ENCODE measurements around the gene OXTR. TPM values are rescaled to one million over a fixed set of nuclear protein-coding genes. Genes with fewer than 3 reads are reported as not detected.

The OXTR gene
- total RNA-seq, 2 donors from 2014 or later: 1.6 to 3.5 TPM

GRCh38 chr3:8734908-8735307 lies 34.5 kb downstream of the OXTR start:
- no peak overlapping the region for H3K4me3 ChIP-seq
- H3K4me1 ChIP-seq (replicated peaks): no peaks in the 10 kb centered on the region
- H3K27ac ChIP-seq: no peak overlapping the region
- no peaks in the 10 kb centered on the region for H3K36me3 ChIP-seq
- H3K27me3 ChIP-seq (replicated peaks; ENCODE audit: insufficient read depth): no peaks in the 10 kb centered on the region
- TF ChIP-seq POLR2AphosphoS5 (IDR thresholded peaks at IDR 0.05): no peak
- no peak for TF ChIP-seq POLR2A (IDR thresholded peaks at IDR 0.05)
- intact Hi-C loops (cut with DNase I): no loop called here
- WGBS: 97% methylated on average over 1 of the region's 1 CpG
- DNase-seq (ENCODE audit: low spot score): no peak
- no peaks in the 10 kb centered on the region for H3K9me3 ChIP-seq

DNA sequence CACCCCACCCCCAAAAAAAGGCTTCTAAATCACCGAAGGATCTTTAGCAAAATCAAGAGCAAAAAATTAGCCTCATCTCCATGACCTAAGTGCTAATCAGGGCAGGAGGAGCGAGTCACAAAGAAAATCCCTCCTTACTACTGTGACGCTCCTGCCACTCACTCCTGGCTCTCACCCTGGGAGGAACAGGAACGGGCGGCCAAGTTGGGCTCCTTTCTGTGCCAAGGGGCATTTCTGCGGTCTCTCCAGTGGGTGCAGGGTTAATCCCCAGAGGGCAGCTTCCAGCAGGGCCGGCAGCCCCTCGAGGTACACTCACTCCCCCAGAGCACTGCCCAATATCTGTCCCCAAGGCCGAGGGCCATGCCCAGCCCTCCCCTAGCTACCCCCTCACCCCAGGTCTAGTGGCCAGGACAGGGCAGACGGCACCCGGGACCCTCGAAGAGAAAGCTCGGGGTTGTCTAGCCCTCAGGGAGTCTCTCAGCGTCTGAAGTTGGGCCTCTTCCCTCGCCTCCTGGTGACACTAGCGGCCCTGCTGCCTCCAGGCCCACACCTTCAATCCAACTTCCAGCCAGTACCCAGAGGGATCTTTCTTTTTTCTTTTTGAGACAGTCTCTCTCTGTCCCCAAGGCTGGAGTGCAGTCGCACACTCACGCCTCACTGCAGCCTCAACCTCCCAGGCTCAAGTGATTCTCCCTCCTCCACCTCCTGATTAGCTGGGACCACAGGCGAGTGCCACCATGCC lies 35.1 kb downstream of the OXTR start:
- 87% methylated on average over 19 of the region's 19 CpGs for WGBS
- intact Hi-C loops (cut with DNase I): no loop called here
- H3K4me1 ChIP-seq (replicated peaks): no peaks in the 10 kb centered on the region
- H3K27ac ChIP-seq: no peak overlapping the region
- no peak for DNase-seq (ENCODE audit: low spot score)
- no peak overlapping the region for H3K4me3 ChIP-seq
- H3K36me3 ChIP-seq: no peaks in the 10 kb centered on the region
- no peaks in the 10 kb centered on the region for H3K9me3 ChIP-seq
- TF ChIP-seq POLR2A (IDR thresholded peaks at IDR 0.05): no peak
- TF ChIP-seq CTCF (IDR thresholded peaks at IDR 0.05): no peak
- no peak for TF ChIP-seq POLR2AphosphoS5 (IDR thresholded peaks at IDR 0.05)
- H3K27me3 ChIP-seq (replicated peaks; ENCODE audit: insufficient read depth): no peaks in the 10 kb centered on the region

GRCh38 chr3:8733332-8734094 lies 35.9 kb downstream of the OXTR start, which contains the start of gene CAV3:
TSS of gene CAV3 (plus strand) at chr3:8733802. CDS start at chr3:8733877, 75 bp downstream.
- WGBS: 71% methylated on average over 22 of the region's 23 CpGs
- H3K36me3 ChIP-seq: no peaks in the 10 kb centered on the region
- DNase-seq (ENCODE audit: low spot score): no peak

DNA sequence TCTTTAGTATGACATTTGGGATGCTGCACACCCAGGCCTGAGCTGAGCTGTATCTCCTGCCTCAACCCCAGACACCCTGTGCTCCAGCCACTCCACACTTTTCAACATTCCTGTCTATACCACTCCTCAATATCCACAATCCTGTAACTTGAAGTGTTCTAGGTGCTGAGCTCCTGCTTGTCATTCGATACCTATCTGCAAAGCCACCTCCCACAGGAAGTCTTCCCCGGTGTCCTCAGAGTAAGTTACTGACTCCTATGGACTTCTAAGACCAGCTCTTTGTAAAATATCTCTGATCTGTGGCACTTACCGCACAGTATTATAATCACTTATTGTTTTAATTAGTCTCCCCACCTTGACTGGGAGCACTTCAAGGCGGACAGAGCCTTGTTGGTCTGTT lies 37.0 kb downstream of the OXTR start:
- Histone ChIP-seq H3K36me3 (no peaks in the 10 kb centered on the region), H3K4me3 (no peak overlapping the region), H3K27ac (no peak overlapping the region), H3K27me3 (replicated peaks; ENCODE audit: insufficient read depth) (no peaks in the 10 kb centered on the region), H3K9me3 (no peaks in the 10 kb centered on the region), H3K4me1 (replicated peaks) (no peaks in the 10 kb centered on the region)
- intact Hi-C loops (cut with DNase I): no loop called here
- no peak for TF ChIP-seq POLR2AphosphoS5 (IDR thresholded peaks at IDR 0.05)
- TF ChIP-seq POLR2A (IDR thresholded peaks at IDR 0.05): no peak
- TF ChIP-seq CTCF (IDR thresholded peaks at IDR 0.05): no peak
- 82% methylated on average over 4 of the region's 4 CpGs for WGBS
- DNase-seq (ENCODE audit: low spot score): no peak

More at GRCh38 chr3:8733332-8734094, 35.9 kb downstream of the OXTR start, which contains the start of gene CAV3:
- TF ChIP-seq POLR2AphosphoS5 (IDR thresholded peaks at IDR 0.05) (no peak), CTCF (IDR thresholded peaks at IDR 0.05) (no peak), POLR2A (IDR thresholded peaks at IDR 0.05) (no peak)
- Histone ChIP-seq H3K9me3 (no peaks in the 10 kb centered on the region), H3K4me1 (replicated peaks) (no peaks in the 10 kb centered on the region), H3K27ac (no peak within 1 kb of the TSS), H3K27me3 (replicated peaks; ENCODE audit: insufficient read depth) (no peaks in the 10 kb centered on the region), H3K4me3 (no peak within 1 kb of the TSS)
- intact Hi-C loops (cut with DNase I): no loop called here

GRCh38 chr3:8730656-8731055 lies 38.8 kb downstream of the OXTR start:
- no peak for DNase-seq (ENCODE audit: low spot score)
- H3K4me3 ChIP-seq: no peak overlapping the region
- H3K9me3 ChIP-seq: no peaks in the 10 kb centered on the region
- intact Hi-C loops (cut with DNase I): no loop called here
- no peaks in the 10 kb centered on the region for H3K27me3 ChIP-seq (replicated peaks; ENCODE audit: insufficient read depth)
- H3K36me3 ChIP-seq: no peaks in the 10 kb centered on the region
- peak overlapping the region in 1 of 2 donors; percentile 31 for H3K27ac ChIP-seq
- WGBS: 60% methylated on average over 3 of the region's 3 CpGs
- no peaks in the 10 kb centered on the region for H3K4me1 ChIP-seq (replicated peaks)
- TF ChIP-seq POLR2AphosphoS5 (IDR thresholded peaks at IDR 0.05) (no peak), CTCF (IDR thresholded peaks at IDR 0.05) (no peak), POLR2A (IDR thresholded peaks at IDR 0.05) (no peak)
